Panc1 (cell line): Measurements from ENCODE around the gene BATF2. TPM values are rescaled to one million over a fixed set of nuclear protein-coding genes. Genes with fewer than 3 reads are reported as not detected.

Experiments
- ATAC-seq: fragments of 200-7000 bp; cut with Tn5 transposase; 2 replicates; pipeline ENCODE4 v1.9.1; 2020; ENCODE audit warnings: mild to moderate bottlenecking, moderate library complexity
- BruUV-seq: library from RNA; stranded (reverse); fragments of 400-500 nt; replicated peaks from 2 replicates; lab custom pipeline; 2021; lab: Mats Ljungman, UMichigan
- CTCF ChIA-PET: fragments of 300-600 bp; sonication (Branson Sonifier 250); formaldehyde crosslinking; loops from one replicate; lab custom pipeline; 2022; ENCODE audit warnings: antibody characterized with exemption; lab: Charles Lee
- POLR2A ChIA-PET: fragments of 300-600 bp; sonication (Branson Sonifier 250); formaldehyde crosslinking; loops from one replicate; lab custom pipeline; 2022; ENCODE audit warnings: antibody characterized with exemption; lab: Charles Lee
- DNase-seq: peaks from one replicate; pipeline ENCODE4 v3.0.0-alpha.2; 2010; ENCODE audit warnings: low read depth, low spot score
- H3K27ac ChIP-seq: 2 replicates; pipeline ENCODE4 v1.5.1; 2011; ENCODE audit warnings: mild to moderate bottlenecking, low read length, inconsistent platforms
- H3K27me3 ChIP-seq: fragments of 200-500 bp; sonication (Bioruptor generic); 2 replicates; pipeline ENCODE4 v1.6.0; 2014; ENCODE audit warnings: low read length, inconsistent platforms; ENCODE audit not compliant: control insufficient read depth, insufficient read depth
- H3K36me3 ChIP-seq: fragments of 200-500 bp; sonication (Bioruptor generic); 2 replicates; pipeline ENCODE4 v1.5.1; 2014; ENCODE audit warnings: inconsistent platforms, mild to moderate bottlenecking, low read length, moderate library complexity; ENCODE audit not compliant: control insufficient read depth, insufficient read depth
- H3K4me1 ChIP-seq: 2 replicates; pipeline ENCODE4 v1.5.1; 2011; ENCODE audit warnings: inconsistent platforms, mild to moderate bottlenecking, low read length, moderate library complexity; ENCODE audit not compliant: control insufficient read depth, insufficient read depth
- H3K4me3 ChIP-seq, 2 experiments: 2 replicates each; pipeline ENCODE4 v1.5.1; 2011 to 2012; ENCODE audit warnings: low read depth in 2 of 2, low read length in 2 of 2, mild to moderate bottlenecking in 2 of 2, inconsistent platforms in 1 of 2, moderate library complexity in 1 of 2
- H3K9me3 ChIP-seq: fragments of 200-500 bp; sonication (Bioruptor generic); 2 replicates; pipeline ENCODE4 v1.5.1; 2014; ENCODE audit warnings: low read depth, mild to moderate bottlenecking, inconsistent platforms, low read length, moderate library complexity; ENCODE audit not compliant: control insufficient read depth, insufficient read depth
- CTCF ChIP-seq: fragments of 450-650 bp; IDR thresholded peaks from 2 replicates; pipeline ENCODE4 v1.5.1; 2017; ENCODE audit warnings: mild to moderate bottlenecking
- POLR2AphosphoS5 ChIP-seq: IDR thresholded peaks from 2 replicates; pipeline ENCODE4 v1.6.1; 2012; ENCODE audit warnings: mild to moderate bottlenecking, low read depth, low read length, moderate library complexity
- REST ChIP-seq, 2 experiments: IDR thresholded peaks; 2 replicates each; pipeline ENCODE4 v1.6.1; 2011 to 2012; ENCODE audit warnings: low read depth in 2 of 2, control low read depth in 1 of 2, low read length in 1 of 2, mild to moderate bottlenecking in 1 of 2, moderate library complexity in 1 of 2; ENCODE audit not compliant: insufficient read depth in 1 of 2
- SIN3A ChIP-seq: IDR thresholded peaks from 2 replicates; pipeline ENCODE4 v1.6.1; 2012; ENCODE audit warnings: low read depth, mild to moderate bottlenecking, low read length, moderate library complexity, borderline replicate concordance; ENCODE audit not compliant: insufficient read depth
- TCF7L2 ChIP-seq: IDR thresholded peaks from 2 replicates; pipeline ENCODE4 v1.6.1; 2011; ENCODE audit warnings: mild to moderate bottlenecking, low read depth, low read length, inconsistent platforms
- in situ Hi-C: cut with HindIII; loops from 2 replicates; pipeline ENCODE4 v1.10.0; 2016; ENCODE audit warnings: low sequenced_read_pairs, low pct_unique_long_range_greater_than_20kb
- intact Hi-C: fragments of 100-400 bp; cut with micrococcal nuclease; formaldehyde crosslinking; loops from one replicate; pipeline ENCODE4 v1.10.0; 2022; ENCODE audit not compliant: unreplicated experiment
- total RNA-seq: library from RNA; stranded (reverse); gene quantifications from one replicate; pipeline ENCODE4 v1.2.1, GENCODE V29; 2021; ENCODE audit not compliant: unreplicated experiment

Gene BATF2
- total RNA-seq, 1 experiment from 2014 or later, result 1.6 TPM

DNA sequence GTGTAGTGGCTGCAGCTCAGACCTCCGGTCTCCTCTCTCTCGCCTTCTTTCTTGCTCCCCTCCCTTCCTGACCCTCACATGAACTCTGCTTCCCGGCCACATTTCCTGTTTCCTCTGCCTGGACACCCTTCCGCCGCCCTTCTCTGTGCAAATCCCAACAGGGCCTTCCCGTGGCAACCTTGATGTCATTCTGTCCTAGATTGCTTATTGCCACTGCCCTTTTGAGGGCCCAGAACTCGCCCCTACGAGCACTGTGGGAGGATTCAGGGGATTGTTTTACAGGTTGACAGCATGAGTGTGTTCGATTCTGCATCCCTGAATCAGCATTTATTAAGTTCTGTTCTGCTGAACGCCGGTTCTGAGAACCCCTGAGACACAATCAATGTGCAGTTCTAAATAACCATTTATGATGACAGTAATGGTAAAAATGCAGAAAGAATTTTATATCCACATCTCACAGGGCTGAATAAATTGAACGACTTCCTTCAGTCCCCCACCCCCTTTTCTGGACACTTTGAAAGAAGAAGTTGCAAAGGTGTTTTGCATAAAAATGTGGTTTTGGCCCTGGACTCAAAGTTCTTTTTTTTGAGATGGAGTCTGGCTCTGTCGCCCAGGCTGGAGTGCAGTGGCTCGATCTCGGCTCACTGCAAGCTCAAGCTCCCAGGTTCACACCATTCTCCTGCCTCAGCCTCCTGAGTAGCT, 6.4 kb downstream of the BATF2 start:
- POLR2A ChIA-PET, result no interaction called here
- in situ Hi-C loops, result no loop called here
- CTCF ChIA-PET, result no interaction called here
- Histone ChIP-seq H3K9me3 (no peaks in the 10 kb centered on the region), H3K36me3 (no peaks in the 10 kb centered on the region), H3K4me3 (no peak overlapping the region), H3K27ac (no peak overlapping the region), H3K27me3 (no peaks in the 10 kb centered on the region), H3K4me1 (no peaks in the 10 kb centered on the region)
- no TSS peak for BruUV-seq
- intact Hi-C loops, result no loop called here
- no peak for DNase-seq
- ATAC-seq, result no peak
- TF ChIP-seq TCF7L2 (no peak), POLR2AphosphoS5 (no peak), SIN3A (no peak), REST (IDR thresholded peaks at IDR 0.05; ENCODE audit: insufficient read depth in 1 of 2, low read depth in 2 of 2, low read length in 1 of 2) (no peak), CTCF (no peak)

DNA sequence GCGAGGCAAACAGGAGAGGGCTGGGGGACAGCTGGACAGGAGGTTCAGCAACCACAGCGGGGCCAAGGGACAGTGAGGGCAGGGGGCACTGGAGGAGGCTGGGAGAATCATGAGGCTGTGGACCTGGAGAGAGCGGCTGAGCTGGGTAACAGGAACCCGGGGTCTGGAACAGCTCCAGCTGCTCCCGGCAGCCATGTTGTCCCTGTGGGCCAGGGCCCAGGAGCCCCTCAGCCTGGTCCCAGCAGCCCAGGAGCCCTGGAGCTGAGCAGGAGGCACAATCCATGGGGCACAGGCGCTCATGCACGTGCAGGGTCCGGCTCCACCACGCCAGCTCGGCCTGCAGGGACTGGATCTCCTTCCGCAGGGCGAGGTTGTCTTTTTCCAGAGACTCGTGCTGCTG, 7.4 kb downstream of the BATF2 start:
- TF ChIP-seq REST (IDR thresholded peaks at IDR 0.05; ENCODE audit: insufficient read depth in 1 of 2, low read depth in 2 of 2, low read length in 1 of 2) (no peak), CTCF (no peak), TCF7L2 (no peak), POLR2AphosphoS5 (no peak), SIN3A (no peak)
- Histone ChIP-seq H3K27ac (no peak overlapping the region), H3K27me3 (no peaks in the 10 kb centered on the region), H3K4me3 (no peak overlapping the region), H3K4me1 (no peaks in the 10 kb centered on the region), H3K9me3 (no peaks in the 10 kb centered on the region), H3K36me3 (no peaks in the 10 kb centered on the region)
- POLR2A ChIA-PET, result no interaction called here
- CTCF ChIA-PET, result no interaction called here
- intact Hi-C loops, result no loop called here
- DNase-seq (no peak), ATAC-seq (no peak)
- no TSS peak for BruUV-seq
- in situ Hi-C loops, result no loop called here
